A673 (cell line): ENCODE measurements around the gene MIPOL1. TPM values are rescaled to one million over a fixed set of nuclear protein-coding genes. Genes with fewer than 3 reads are reported as not detected.

Experiments used
- BruUV-seq: library from RNA; stranded (reverse); fragments of 400-500 nt; replicated peaks from 2 replicates; lab custom pipeline; 2021; lab: Mats Ljungman, UMichigan
- CTCF ChIA-PET: fragments of 300-600 bp; sonication (Branson Sonifier 250); formaldehyde crosslinking; loops from one replicate; lab custom pipeline; 2022; ENCODE audit warnings: antibody characterized with exemption; lab: Charles Lee
- POLR2A ChIA-PET: fragments of 300-600 bp; sonication (Branson Sonifier 250); formaldehyde crosslinking; loops from one replicate; lab custom pipeline; 2022; ENCODE audit warnings: antibody characterized with exemption; ENCODE audit not compliant: low non-redundant PET; lab: Charles Lee
- DNase-seq: peaks from one replicate; pipeline ENCODE4 v3.0.0-alpha.2; 2015; ENCODE audit warnings: low spot score
- H3K27ac ChIP-seq: fragments of 200-600 bp; sonication (generic); 2 replicates; pipeline ENCODE4 v1.5.1; 2016; ENCODE audit warnings: mixed run types, low read depth, mild to moderate bottlenecking, mixed read lengths, antibody characterized with exemption, low read length; ENCODE audit not compliant: poor library complexity, severe bottlenecking
- H3K27me3 ChIP-seq: fragments of 200-600 bp; sonication (generic); replicated peaks from 2 replicates; pipeline ENCODE4 v1.6.1; 2017; ENCODE audit warnings: mixed run types, low read depth, mild to moderate bottlenecking, mixed read lengths, antibody characterized with exemption, low read length; ENCODE audit not compliant: insufficient read depth, poor library complexity
- H3K36me3 ChIP-seq: fragments of 200-600 bp; sonication (generic); 2 replicates; pipeline ENCODE4 v1.6.1; 2016; ENCODE audit warnings: mixed run types, mild to moderate bottlenecking, mixed read lengths, antibody characterized with exemption, low read length; ENCODE audit not compliant: insufficient read depth, poor library complexity, severe bottlenecking
- H3K4me1 ChIP-seq: fragments of 200-600 bp; sonication (generic); 2 replicates; pipeline ENCODE4 v1.6.1; 2017; ENCODE audit warnings: mixed run types, mild to moderate bottlenecking, mixed read lengths, antibody characterized with exemption, low read length; ENCODE audit not compliant: insufficient read depth, poor library complexity, severe bottlenecking
- H3K4me3 ChIP-seq: fragments of 200-600 bp; sonication (generic); 2 replicates; pipeline ENCODE4 v1.5.1; 2016; ENCODE audit warnings: low read depth, mixed run types, mild to moderate bottlenecking, mixed read lengths, low read length; ENCODE audit not compliant: poor library complexity, severe bottlenecking
- H3K9me3 ChIP-seq: fragments of 200-600 bp; sonication (generic); 2 replicates; pipeline ENCODE4 v1.6.1; 2016; ENCODE audit warnings: mixed run types, low read depth, mild to moderate bottlenecking, mixed read lengths, antibody characterized with exemption, low read length; ENCODE audit not compliant: poor library complexity, severe bottlenecking
- EZH2 ChIP-seq: fragments of 200-600 bp; sonication (generic); IDR thresholded peaks from 2 replicates; pipeline ENCODE4 v1.6.1; 2017; ENCODE audit warnings: borderline replicate concordance, low read depth, mild to moderate bottlenecking, mixed read lengths, antibody characterized with exemption, low read length; ENCODE audit not compliant: poor library complexity, severe bottlenecking
- intact Hi-C: fragments of 100-400 bp; cut with micrococcal nuclease; formaldehyde crosslinking; loops from one replicate; pipeline ENCODE4 v1.10.0; 2022; ENCODE audit not compliant: unreplicated experiment
- total RNA-seq: library from RNA; stranded (reverse); gene quantifications from 2 replicates; pipeline ENCODE4 v1.2.3, GENCODE V29; 2021
- TF ChIP-seq, protein P1 (sequence below): fragments of 300-800, 200-600 bp; sonication (generic); conservative IDR thresholded peaks from 2 replicates; pipeline ENCODE4 v1.5.1; 2017; ENCODE audit warnings: low read depth, mild to moderate bottlenecking, antibody characterized with exemption, low read length, moderate library complexity, mixed read lengths

MIPOL1 gene
- total RNA-seq, 1 experiment from 2014 or later, result 15.0 TPM

DNA sequence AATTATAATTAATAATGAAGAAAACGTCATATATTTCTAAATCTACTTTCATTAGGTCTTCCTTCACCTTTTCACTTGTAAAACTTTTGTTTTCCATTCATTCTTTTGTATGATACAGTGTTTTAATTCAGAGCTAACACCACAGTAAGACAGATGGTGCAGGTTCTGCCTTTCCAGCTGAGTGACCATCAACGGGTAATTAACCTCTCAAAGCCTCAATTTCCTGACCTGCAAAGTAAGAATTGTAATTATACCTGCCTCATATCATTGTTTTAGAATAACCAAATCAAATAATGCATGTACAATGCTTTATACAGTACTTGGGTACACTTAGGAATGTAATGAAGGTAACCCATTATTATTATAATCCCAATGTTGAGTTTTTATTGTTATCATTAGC is 239.8 kb downstream of the MIPOL1 start:
- H3K4me3 ChIP-seq, result no peak overlapping the region
- no peaks in the 10 kb centered on the region for H3K4me1 ChIP-seq
- TF ChIP-seq EZH2, result no peak
- TF ChIP-seq, protein P1, sequence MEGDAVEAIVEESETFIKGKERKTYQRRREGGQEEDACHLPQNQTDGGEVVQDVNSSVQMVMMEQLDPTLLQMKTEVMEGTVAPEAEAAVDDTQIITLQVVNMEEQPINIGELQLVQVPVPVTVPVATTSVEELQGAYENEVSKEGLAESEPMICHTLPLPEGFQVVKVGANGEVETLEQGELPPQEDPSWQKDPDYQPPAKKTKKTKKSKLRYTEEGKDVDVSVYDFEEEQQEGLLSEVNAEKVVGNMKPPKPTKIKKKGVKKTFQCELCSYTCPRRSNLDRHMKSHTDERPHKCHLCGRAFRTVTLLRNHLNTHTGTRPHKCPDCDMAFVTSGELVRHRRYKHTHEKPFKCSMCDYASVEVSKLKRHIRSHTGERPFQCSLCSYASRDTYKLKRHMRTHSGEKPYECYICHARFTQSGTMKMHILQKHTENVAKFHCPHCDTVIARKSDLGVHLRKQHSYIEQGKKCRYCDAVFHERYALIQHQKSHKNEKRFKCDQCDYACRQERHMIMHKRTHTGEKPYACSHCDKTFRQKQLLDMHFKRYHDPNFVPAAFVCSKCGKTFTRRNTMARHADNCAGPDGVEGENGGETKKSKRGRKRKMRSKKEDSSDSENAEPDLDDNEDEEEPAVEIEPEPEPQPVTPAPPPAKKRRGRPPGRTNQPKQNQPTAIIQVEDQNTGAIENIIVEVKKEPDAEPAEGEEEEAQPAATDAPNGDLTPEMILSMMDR, result no peak
- intact Hi-C loops, result no loop called here
- no peak overlapping the region for H3K27ac ChIP-seq
- POLR2A ChIA-PET, result no interaction called here
- H3K36me3 ChIP-seq, result no peaks in the 10 kb centered on the region
- no peaks in the 10 kb centered on the region for H3K9me3 ChIP-seq
- DNase-seq, result no peak
- CTCF ChIA-PET, result no interaction called here
- BruUV-seq, result no TSS peak
- no peaks in the 10 kb centered on the region for H3K27me3 ChIP-seq

DNA sequence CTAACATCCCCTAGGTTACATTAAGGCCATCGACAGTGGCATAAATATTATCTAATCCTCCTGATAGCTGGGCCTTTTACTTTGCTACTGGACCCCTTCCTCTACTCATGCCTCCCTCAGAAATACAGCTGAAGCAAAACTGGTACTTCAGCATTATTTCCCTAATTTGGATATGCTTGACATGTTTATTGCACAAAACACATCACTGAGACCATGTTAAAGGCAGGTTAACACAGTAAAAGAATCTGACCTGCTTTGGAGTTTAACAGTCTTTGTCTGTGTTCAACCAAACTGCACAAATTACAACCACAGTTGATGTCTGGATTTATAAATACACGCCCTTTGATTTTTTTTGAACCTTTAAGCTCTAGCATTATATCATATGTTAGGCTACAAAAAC is 240.7 kb downstream of the MIPOL1 start:
- Histone ChIP-seq H3K9me3 (no peaks in the 10 kb centered on the region), H3K4me3 (no peak overlapping the region), H3K4me1 (no peaks in the 10 kb centered on the region), H3K27me3 (no peaks in the 10 kb centered on the region), H3K27ac (no peak overlapping the region), H3K36me3 (no peaks in the 10 kb centered on the region)
- intact Hi-C loops, result no loop called here
- POLR2A ChIA-PET, result no interaction called here
- CTCF ChIA-PET, result no interaction called here
- DNase-seq, result no peak
- BruUV-seq, result no TSS peak
- TF ChIP-seq, protein P1, result no peak
- TF ChIP-seq EZH2, result no peak

DNA sequence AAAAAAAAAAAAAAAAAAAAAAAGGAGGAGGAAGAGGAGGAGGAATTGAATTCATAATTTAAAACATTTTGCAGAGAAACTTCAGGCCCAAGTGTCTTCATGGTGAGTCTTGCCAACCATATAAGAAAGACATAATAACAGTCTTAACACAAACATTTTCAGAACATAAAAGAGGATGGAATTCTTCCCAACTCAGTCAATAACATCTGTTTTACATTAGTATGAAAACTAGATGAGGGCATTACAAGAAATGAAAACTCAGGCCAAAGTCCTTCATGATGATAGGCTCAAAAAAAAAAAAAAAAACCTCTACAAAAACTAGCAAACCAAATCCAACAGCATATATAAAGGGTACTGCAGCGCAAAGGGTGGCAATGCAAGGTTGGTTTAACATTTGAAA is 245.7 kb downstream of the MIPOL1 start:
- TF ChIP-seq, protein P1, result no peak
- no peak for TF ChIP-seq EZH2
- H3K4me1 ChIP-seq, result no peaks in the 10 kb centered on the region
- intact Hi-C loops, result no loop called here
- no peak for DNase-seq
- no peak overlapping the region for H3K27ac ChIP-seq
- H3K9me3 ChIP-seq, result no peaks in the 10 kb centered on the region
- no peak overlapping the region for H3K4me3 ChIP-seq
- H3K27me3 ChIP-seq, result no peaks in the 10 kb centered on the region
- H3K36me3 ChIP-seq, result no peaks in the 10 kb centered on the region
- BruUV-seq, result no TSS peak
- ChIA-PET POLR2A (no interaction called here), CTCF (no interaction called here)
